ENCODE measurements around the gene EPHA1.
"Not testable (repeated sequence)": the region's sequence is repeated elsewhere in the genome, so short reads cannot be mapped to it uniquely, and the experiment has no call there.

The EPHA1 gene

GRCh38 chr7:143429770-143430698 lies 21.4 kb upstream of the EPHA1 start:
- DNase-seq: no peak

GRCh38 chr7:143426479-143427142 lies 18.0 kb upstream of the EPHA1 start:
- no peak for DNase-seq

- not testable (repeated sequence) for DNase-seq
Observed at GRCh38 chr7:143424476-143424875, 15.8 kb upstream of the EPHA1 start.

- DNase-seq: no peak
Observed at GRCh38 chr7:143422033-143422432, 13.4 kb upstream of the EPHA1 start.

GRCh38 chr7:143420624-143421023 lies 12.0 kb upstream of the EPHA1 start:
- DNase-seq: not testable (repeated sequence)

- DNase-seq: no peak
Observed at GRCh38 chr7:143419880-143420279, 11.2 kb upstream of the EPHA1 start.

- DNase-seq: no peak
Observed at GRCh38 chr7:143418681-143419458, 10.2 kb upstream of the EPHA1 start.

- DNase-seq: no peak
Observed at GRCh38 chr7:143417734-143418383, 9.2 kb upstream of the EPHA1 start.

GRCh38 chr7:143416565-143417149 lies 8.0 kb upstream of the EPHA1 start:
- DNase-seq: no peak

- DNase-seq: no peak
Observed at GRCh38 chr7:143415742-143416397, 7.2 kb upstream of the EPHA1 start.

- DNase-seq: not testable (repeated sequence)
Observed at GRCh38 chr7:143415209-143415608, 6.6 kb upstream of the EPHA1 start.

GRCh38 chr7:143413123-143413522 lies 4.5 kb upstream of the EPHA1 start:
- DNase-seq: no peak

- no peak for DNase-seq
Observed at GRCh38 chr7:143411976-143412708, 3.5 kb upstream of the EPHA1 start.

- DNase-seq: no peak
Observed at GRCh38 chr7:143410521-143411004, 1.9 kb upstream of the EPHA1 start.

- no peak for DNase-seq
Observed at GRCh38 chr7:143408252-143408685, 387 bp downstream of the EPHA1 start.

GRCh38 chr7:143407287-143408251 lies 1.1 kb downstream of the EPHA1 start:
- DNase-seq: no peak

- DNase-seq: no peak
Observed at GRCh38 chr7:143406002-143406357, 2.7 kb downstream of the EPHA1 start.

- no peak for DNase-seq
Observed at GRCh38 chr7:143405173-143406001, 3.3 kb downstream of the EPHA1 start.

- not testable (repeated sequence) for DNase-seq
Observed at GRCh38 chr7:143402233-143402632, 6.4 kb downstream of the EPHA1 start.
